ENCODE results near the gene ANKRD65. TPM values are rescaled to one million over a fixed set of nuclear protein-coding genes. Genes with fewer than 3 reads are reported as not detected.
A peak's percentile ranks its signal among the peaks of the same experiment; 100 is the strongest.

ANKRD65 gene
- total RNA-seq, 1 donor from 2014 or later, result 0.26 TPM

DNA sequence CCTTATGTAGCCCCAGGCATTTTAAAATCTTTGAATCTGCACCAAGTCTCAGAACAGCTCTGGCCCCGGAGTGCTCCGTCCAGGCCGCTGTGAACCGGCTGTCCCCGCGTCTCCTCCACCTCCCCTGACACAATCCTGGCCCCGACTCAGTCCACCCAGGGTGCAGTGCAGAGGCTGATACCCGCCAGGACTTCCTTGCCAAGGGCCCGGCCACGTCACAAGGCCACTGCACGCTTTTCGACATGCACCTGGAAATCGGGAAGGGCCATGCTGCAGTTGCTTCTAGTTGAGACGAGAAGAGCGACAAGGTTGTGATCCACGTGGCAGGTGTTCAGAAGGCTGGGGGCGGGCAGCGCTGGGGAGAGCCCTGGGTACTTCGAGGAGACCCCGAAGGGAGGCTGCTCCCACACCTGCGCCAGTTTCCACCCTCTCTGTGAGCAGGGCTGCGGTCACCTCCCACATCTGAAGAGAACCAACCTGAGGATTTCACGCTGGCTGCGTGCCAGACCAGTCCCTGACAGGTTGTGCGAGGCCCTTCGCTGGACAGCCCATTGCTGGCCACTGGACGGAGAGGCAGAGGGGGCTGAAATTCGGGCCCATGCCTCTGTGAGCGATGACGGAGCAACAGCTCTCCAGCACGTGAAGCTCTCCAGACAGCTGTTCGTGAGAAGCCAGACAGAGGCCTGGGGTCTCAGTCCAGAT lies 21.1 kb upstream of the ANKRD65 start:
- no peak for DNase-seq (ENCODE audit: low read depth in 2 of 2)

- peak; percentile 16 to 47 for DNase-seq (ENCODE audit: low read depth in 2 of 2)
These were observed 20.2 kb upstream of the ANKRD65 start for GRCh38 chr1:1441002-1441888.

DNA sequence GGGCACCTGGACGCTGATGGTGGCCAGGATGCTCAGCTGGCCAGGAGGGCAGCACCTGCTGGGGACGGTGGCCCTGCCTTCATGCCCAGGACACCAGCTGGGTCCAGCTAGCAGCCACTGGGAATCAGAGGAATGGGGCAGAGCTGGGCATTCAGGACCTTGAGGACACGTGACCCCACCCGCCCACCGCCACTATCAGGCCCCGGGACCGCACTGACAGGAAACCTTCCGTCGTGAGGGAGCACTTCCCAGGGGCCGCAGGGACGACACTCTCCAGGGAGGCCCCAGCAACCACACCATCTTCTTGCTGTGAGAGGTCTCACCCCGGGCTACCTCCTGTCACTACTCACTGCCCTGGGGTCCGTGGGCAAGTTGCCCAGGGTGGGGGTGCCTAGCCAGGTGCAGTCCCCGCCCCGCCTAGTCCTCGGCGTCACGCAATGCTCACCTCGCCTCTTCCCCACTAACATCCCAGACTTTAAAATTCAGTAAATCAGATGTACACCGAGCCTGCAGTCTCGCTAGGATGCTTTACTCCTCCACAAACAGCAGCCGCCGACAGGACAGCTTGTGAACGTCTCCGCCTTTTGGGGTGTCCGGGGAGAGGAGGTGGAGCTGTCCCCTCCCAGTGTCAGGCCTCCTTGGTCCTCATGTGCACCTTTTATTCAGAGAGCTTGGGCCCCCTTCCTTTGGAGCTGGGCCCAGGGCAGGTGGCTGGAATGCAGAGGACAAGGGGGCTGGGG lies 19.4 kb upstream of the ANKRD65 start:
- DNase-seq (ENCODE audit: low read depth in 2 of 2), result no peak

DNA sequence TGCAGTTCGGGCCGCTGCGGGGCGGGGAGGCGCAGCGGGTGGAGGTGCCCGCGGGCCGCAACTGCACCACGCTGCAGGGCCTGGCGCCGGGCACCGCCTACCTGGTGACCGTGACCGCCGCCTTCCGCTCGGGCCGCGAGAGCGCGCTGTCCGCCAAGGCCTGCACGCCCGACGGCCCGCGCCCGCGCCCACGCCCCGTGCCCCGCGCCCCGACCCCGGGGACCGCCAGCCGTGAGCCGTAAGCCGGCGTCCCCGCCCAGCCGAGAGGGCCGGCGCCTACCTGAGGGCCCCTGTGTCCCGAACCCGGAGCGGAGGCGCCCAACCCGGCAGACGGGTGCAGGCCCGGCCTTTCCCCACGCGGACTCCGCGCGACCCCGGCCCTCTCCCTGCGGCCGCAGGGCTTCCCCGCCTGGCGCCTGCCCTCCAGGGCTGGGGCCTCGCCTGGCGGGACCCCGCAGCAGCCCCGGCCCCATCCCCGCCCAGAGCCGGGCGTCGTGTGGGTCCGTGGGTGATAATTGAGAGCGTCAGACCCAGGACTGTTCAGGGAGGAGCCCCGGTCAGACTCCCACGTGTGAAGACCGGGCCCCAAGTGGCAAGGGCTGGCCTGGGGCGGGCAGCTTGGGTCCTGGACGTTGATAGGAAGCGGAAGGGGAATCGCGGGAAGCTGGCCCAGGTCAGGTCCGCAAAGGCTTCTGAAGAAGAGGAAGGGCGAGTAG lies 18.6 kb upstream of the ANKRD65 start:
- no peak for DNase-seq (ENCODE audit: low read depth in 2 of 2)

- DNase-seq (ENCODE audit: low read depth in 2 of 2), result no peak
These were observed 17.7 kb upstream of the ANKRD65 start for GRCh38 chr1:1438531-1439381.

- no peak for DNase-seq (ENCODE audit: low read depth in 2 of 2)
These were observed 16.9 kb upstream of the ANKRD65 start for GRCh38 chr1:1437904-1438376.

DNA sequence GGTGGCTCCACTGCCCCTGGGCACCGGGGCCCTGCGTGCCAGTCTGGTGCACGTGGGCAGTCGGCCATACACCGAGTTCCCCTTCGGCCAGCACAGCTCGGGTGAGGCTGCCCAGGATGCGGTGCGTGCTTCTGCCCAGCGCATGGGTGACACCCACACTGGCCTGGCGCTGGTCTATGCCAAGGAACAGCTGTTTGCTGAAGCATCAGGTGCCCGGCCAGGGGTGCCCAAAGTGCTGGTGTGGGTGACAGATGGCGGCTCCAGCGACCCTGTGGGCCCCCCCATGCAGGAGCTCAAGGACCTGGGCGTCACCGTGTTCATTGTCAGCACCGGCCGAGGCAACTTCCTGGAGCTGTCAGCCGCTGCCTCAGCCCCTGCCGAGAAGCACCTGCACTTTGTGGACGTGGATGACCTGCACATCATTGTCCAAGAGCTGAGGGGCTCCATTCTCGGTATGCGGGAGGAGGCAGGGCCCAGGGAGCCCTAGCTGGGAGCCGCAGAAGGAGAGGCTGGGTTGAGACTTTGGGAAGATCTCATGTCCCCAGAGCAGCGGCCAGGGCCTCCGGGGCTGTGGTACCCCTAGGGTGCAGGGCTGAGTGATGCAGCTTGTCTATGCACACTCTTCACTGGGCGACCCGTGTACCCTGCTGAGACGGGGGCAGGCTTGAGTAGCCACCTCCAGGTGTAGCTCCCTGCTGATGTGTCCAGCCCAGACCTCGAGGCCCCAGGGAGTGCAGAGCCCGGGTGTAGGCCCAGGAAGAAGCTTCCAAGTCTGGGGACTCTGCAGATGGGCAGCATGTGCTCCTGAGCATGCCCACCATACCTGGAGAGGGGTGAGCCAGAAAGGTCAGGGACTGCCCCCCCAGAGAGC lies 16.2 kb upstream of the ANKRD65 start:
- DNase-seq (ENCODE audit: low read depth in 2 of 2), result no peak

DNA sequence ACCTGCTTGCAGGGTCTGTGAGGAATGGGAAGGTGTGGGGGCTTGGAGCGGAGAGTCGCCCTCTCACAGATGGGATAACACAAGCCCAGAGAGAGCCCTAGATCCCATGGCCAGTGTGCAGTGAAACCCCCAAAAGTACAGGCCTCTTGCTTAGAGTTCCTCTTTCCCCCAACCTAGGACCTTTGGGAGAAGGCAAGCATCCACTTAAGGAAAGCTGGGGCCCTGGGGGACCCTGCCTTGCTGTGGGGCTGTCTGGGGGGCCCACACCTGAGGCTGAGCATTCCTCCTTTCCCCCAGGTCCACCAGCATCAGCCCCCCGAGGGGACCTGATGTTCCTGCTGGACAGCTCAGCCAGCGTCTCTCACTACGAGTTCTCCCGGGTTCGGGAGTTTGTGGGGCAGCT lies 15.6 kb upstream of the ANKRD65 start:
- no peak for DNase-seq (ENCODE audit: low read depth in 2 of 2)

GRCh38 chr1:1435911-1436629 lies 15.0 kb upstream of the ANKRD65 start:
- DNase-seq (ENCODE audit: low read depth in 2 of 2), result no peak

- peak; percentile 27 to 77 for DNase-seq (ENCODE audit: low read depth in 2 of 2)
These were observed 14.2 kb upstream of the ANKRD65 start, which contains the start of gene VWA1 for GRCh38 chr1:1435106-1435903. TSS of gene VWA1 (plus strand) at chr1:1435690. CDS start at chr1:1435749, 59 bp downstream.

DNA sequence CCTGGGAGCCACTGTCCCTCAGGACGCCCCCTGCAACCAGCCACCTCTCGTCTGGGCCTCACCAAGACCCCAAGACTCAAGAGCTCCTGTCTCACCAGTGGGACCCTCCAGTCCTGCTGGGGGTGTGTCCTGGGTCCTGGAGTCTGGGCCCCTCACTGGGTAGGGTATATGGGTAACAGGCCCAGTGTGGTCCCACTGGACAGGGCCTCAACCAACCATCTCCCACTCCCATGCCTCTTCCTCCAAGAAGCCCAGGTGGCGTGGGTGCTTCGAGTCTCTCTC lies 13.7 kb upstream of the ANKRD65 start:
- no peak for DNase-seq (ENCODE audit: low read depth in 2 of 2)

DNA sequence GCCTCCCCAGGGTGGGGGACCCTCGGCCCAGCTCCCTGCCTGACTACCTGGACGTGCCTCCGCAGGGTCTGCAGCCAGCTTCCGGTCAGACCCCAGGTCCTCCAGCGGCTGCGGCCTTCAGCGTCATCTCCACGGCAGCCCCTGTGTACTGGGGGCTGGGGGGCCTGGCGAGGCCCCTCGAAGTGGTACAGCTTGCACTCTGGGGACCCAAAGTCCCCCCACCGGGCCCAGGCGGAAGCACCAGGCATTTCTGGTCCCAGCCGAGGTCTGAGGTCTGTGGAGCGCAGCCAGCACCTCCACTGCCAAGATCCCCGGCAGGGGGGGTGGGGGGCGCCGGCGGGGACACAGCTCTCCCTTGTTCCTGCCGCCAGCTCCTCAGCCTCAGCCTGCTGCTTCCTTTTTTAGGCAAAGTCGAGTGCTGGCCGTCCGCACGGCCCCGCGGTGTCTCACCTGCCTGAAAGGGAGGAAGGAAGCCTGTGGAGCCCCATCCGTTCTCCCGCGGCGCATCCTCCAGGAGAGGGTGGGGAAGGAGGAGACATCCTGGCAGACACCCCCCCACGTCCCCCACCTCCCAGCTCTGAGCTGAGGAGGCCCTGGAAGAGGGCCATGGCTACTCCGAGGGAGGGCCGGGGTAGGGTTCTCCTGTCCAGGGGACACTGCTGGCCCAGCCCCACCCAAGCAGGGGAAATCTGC lies 13.2 kb upstream of the ANKRD65 start:
- DNase-seq (ENCODE audit: low read depth in 2 of 2), result no peak

DNA sequence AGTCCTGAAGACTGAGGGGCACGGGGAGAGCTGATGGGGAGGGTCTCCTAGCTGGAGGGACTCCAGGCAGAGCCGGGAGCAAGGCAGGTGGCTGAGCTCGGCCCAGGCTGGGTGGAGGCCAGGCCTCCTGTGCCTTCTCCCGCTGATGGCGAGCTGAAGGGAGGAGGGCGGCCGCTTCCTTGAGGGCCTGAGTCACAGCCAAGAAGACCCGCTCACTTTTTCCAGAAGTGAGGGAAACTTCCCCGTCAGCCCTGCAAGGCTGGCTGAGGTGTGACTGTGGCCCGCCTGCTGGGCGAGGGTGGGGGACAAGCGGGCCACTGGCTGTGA lies 12.7 kb upstream of the ANKRD65 start:
- peak in 1 of 2 donors; percentile 72 for DNase-seq (ENCODE audit: low read depth in 2 of 2)

- peak in 1 of 2 donors; percentile 29 for DNase-seq (ENCODE audit: low read depth in 2 of 2)
These were observed 12.1 kb upstream of the ANKRD65 start for GRCh38 chr1:1432951-1433803.

DNA sequence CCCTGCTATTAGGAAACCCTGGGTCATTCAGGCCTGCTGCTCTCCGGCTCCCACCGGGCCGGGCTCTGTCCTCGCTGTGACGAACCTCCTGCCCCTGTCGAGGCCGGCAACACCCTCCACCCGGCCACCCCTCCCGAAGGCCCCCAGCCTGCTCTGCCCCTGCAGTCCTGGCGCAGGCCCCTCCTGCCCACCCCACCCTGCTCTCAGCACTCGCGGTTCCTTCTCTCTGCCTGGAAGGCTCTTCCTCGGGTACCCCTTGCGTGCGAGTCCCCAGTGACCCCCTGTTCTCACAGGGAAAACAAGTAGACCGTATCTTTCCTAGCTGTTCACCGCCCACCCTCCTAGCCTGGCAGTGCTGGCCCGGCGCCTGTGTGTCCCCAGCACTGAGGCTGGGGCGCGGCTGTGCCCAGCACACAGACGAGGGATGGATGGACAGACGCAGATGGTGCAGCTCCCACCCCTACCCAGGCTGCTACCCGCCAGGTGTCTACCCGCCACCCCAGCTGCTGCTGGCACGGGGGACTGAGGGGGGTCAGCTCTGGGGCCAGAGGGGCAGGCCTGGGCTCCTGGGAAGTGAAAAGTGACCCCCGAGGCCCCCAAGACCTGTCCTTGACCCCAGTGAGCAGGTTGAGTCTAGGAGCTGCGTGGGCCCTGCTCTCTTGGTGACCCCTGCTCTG lies 11.3 kb upstream of the ANKRD65 start:
- no peak for DNase-seq (ENCODE audit: low read depth in 2 of 2)

- peak in 1 of 2 donors; percentile 19 for DNase-seq (ENCODE audit: low read depth in 2 of 2)
These were observed 10.8 kb upstream of the ANKRD65 start for GRCh38 chr1:1431845-1432273.
